Psoas muscle (tissue), 8 donors: Measurements from ENCODE around the gene EPB41L5. TPM values are rescaled to one million over a fixed set of nuclear protein-coding genes. Genes with fewer than 3 reads are reported as not detected.

Source experiments
- ATAC-seq, 4 donors: fragments of 200-7000 bp; cut with Tn5 transposase; one replicate each; pipeline ENCODE4 v1.9.1; 2020; ENCODE audit warnings: moderate library complexity in 3 of 4, mild to moderate bottlenecking in 2 of 4
- DNase-seq, 2 donors: peaks; one replicate each; pipeline ENCODE4 v3.0.0-alpha.2; 2020
- H3K27ac ChIP-seq: fragments of 200-600 bp; one replicate; pipeline ENCODE4 v1.8.0; 2022
- H3K27me3 ChIP-seq, 3 donors: fragments of 200-600 bp in 1 of 3; one replicate each; pipeline versions ENCODE4 v1.6.1 to v1.8.0; 2013 to 2022; ENCODE audit warnings: low read length in 2 of 3, mild to moderate bottlenecking in 2 of 3, moderate library complexity in 1 of 3; ENCODE audit not compliant: insufficient read depth in 3 of 3
- H3K36me3 ChIP-seq, 2 donors: fragments of 200-600 bp in 1 of 2; one replicate each; pipeline versions ENCODE4 v1.6.1 to v1.8.0; 2013 to 2022; ENCODE audit warnings: low read depth in 1 of 2, mild to moderate bottlenecking in 1 of 2, moderate library complexity in 1 of 2; ENCODE audit not compliant: insufficient read depth in 1 of 2
- H3K4me1 ChIP-seq: fragments of 200-600 bp; one replicate; pipeline ENCODE4 v1.8.0; 2022
- H3K4me3 ChIP-seq: fragments of 200-600 bp; one replicate; pipeline ENCODE4 v1.8.0; 2022; ENCODE audit warnings: mild to moderate bottlenecking
- H3K9me3 ChIP-seq: fragments of 200-600 bp; one replicate; pipeline ENCODE4 v1.8.0; 2022
- CTCF ChIP-seq: fragments of 200-600 bp; IDR thresholded peaks from one replicate; pipeline ENCODE4 v1.8.0; 2022; ENCODE audit warnings: antibody characterized with exemption
- WGBS, 3 donors: extraction: QIAGEN DNeasy Blood & Tissue Kit; methylation state at CpG; one replicate each; pipeline versions ENCODE4 v1.1.6 to v1.1.7; 2013; 5-methylcytosine and 5-hydroxymethylcytosine counted together
- intact Hi-C, 2 donors: fragments of 100-400 bp; cut with DNase I; formaldehyde crosslinking; loops; one replicate each; pipeline versions ENCODE4 v1.11.0 to v1.14.2; 2022
- long read RNA-seq, 2 donors: library from polyadenylated mRNA; unstranded; transcript quantifications; one replicate each; pipeline ENCODE4 v2.0.0, GENCODE V29; 2021
- polyA plus RNA-seq, 3 donors: library from polyadenylated mRNA; stranded (reverse); fragments of 200-250 nt; gene quantifications; one replicate each; pipeline ENCODE4 v1.2.3, GENCODE V29; 2013
- total RNA-seq, 4 donors: library from RNA; stranded (reverse); fragmentation: NEBNext Ultra II Directional in 2 of 4; extraction: Animal tissue kit (Norgen Biotek cat#: 25700) in 2 of 4; gene quantifications; one replicate each; pipeline versions ENCODE4 v1.2.1 to v1.2.4, GENCODE V29; 2021 to 2023
- donor health status: healthy with polysubstance abuse.
- donor health status: DM: no; HTN: no; CAD: no; lungs with moderate emphysema.
- donor health status: Bipolar disorder and iron deficiency.
- donor health status: healthy.
- donor health status: DM: yes; HTN: yes; CAD: no.
- donor health status: DM: no; HTN: no; CAD: no.
- donor health status: DM: no; HTN: no; CAD: no.
- donor health status: DM: yes; HTN: yes; CAD: no.

EPB41L5 gene
- total RNA-seq (10 to 100 TPM; 12.5 to 16.0 (median 14.8) TPM), polyA plus RNA-seq (10 to 100 TPM in 1 of 3 donors, 1 to 10 TPM in 2; 4.2 to 10.5 (median 4.3) TPM)
- long read RNA-seq, donor 1, full-length matches to known transcripts: 1 of 5 reads
- long read RNA-seq, donor 1, partial matches to known transcripts: 0 of 5 reads
- long read RNA-seq, donor 1, other reads (novel, unspliced or antisense): 4 of 5 reads
- long read RNA-seq, donor 2, partial matches to known transcripts: 5 of 27 reads
- long read RNA-seq, donor 2, other reads (novel, unspliced or antisense): 22 of 27 reads

- Histone ChIP-seq H3K4me3 (peak within 1 kb of the TSS; percentile 95), H3K36me3 (no peaks in the 10 kb centered on the region), H3K4me1 (peaks cover 4% of the 10 kb centered on the region), H3K27me3 (no peaks in the 10 kb centered on the region), H3K27ac (peak within 1 kb of the TSS; percentile 94), H3K9me3 (no peaks in the 10 kb centered on the region)
- intact Hi-C loops: loop anchor here in 1 of 2 donors (5.0 kb wide), 1 partner anchor 251 kb away; no protein-coding TSS in a partner anchor
- peak; percentile 95 to 96 for DNase-seq
- peak; percentile 96 to 97 (median 97) for ATAC-seq
- no peak for TF ChIP-seq CTCF
- WGBS, 3 donors: 0 to 1% (median 0%) methylated on average over 88 to 104 of the region's 104 CpGs
Observed at GRCh38 chr2:120012771-120013596, at the start of gene EPB41L5. EPB41L5 (plus strand) TSS chr2:120013077; CDS start chr2:120019085, 6,008 bp downstream.

- no peak overlapping the region for H3K4me3 ChIP-seq
- DNase-seq (no peak), ATAC-seq (no peak)
- H3K36me3 ChIP-seq: peaks cover 0 to 10% of the 10 kb centered on the region in 2 donors
- H3K4me1 ChIP-seq: no peaks in the 10 kb centered on the region
- intact Hi-C loops: no loop called here
- H3K9me3 ChIP-seq: no peaks in the 10 kb centered on the region
- no peak for TF ChIP-seq CTCF
- no peaks in the 10 kb centered on the region for H3K27me3 ChIP-seq
- no peak overlapping the region for H3K27ac ChIP-seq
Observed at GRCh38 chr2:119981896-119982295, 31.0 kb upstream of the EPB41L5 start.

- 63 to 72% (median 67%) methylated on average over 2 of the region's 2 CpGs for WGBS, 3 donors
- Histone ChIP-seq H3K36me3 (peaks cover 0 to 6% of the 10 kb centered on the region in 2 donors), H3K4me3 (no peak overlapping the region), H3K4me1 (no peaks in the 10 kb centered on the region), H3K27me3 (no peaks in the 10 kb centered on the region), H3K9me3 (no peaks in the 10 kb centered on the region), H3K27ac (no peak overlapping the region)
- no peak for TF ChIP-seq CTCF
- intact Hi-C loops: no loop called here
- ATAC-seq (no peak), DNase-seq (no peak)
Observed at GRCh38 chr2:119982506-119982905, 30.4 kb upstream of the EPB41L5 start.

- Histone ChIP-seq H3K36me3 (peaks cover 0 to under 1% of the 10 kb centered on the region in 2 donors), H3K4me3 (no peak overlapping the region), H3K27ac (no peak overlapping the region), H3K9me3 (no peaks in the 10 kb centered on the region), H3K4me1 (no peaks in the 10 kb centered on the region), H3K27me3 (no peaks in the 10 kb centered on the region)
- ATAC-seq (no peak), DNase-seq (no peak)
- WGBS, 3 donors: 63 to 92% (median 68%) methylated on average over 3 of the region's 3 CpGs
- no peak for TF ChIP-seq CTCF
- intact Hi-C loops: no loop called here
Observed at GRCh38 chr2:119983108-119983507, 29.8 kb upstream of the EPB41L5 start.
